H1 (cell line): Measurements from ENCODE around the gene RIN3. TPM values are rescaled to one million over a fixed set of nuclear protein-coding genes. Genes with fewer than 3 reads are reported as not detected.

Experiments
- CTCF ChIA-PET: fragments of 300-600 bp; sonication (Branson Sonifier 250); formaldehyde crosslinking; loops from one replicate; lab custom pipeline; 2021; ENCODE audit not compliant: partially characterized antibody; lab: Charles Lee
- POLR2A ChIA-PET: fragments of 300-600 bp; sonication (Branson Sonifier 250); formaldehyde crosslinking; loops from one replicate; lab custom pipeline; 2021; ENCODE audit warnings: inconsistent platforms; ENCODE audit not compliant: partially characterized antibody; lab: Charles Lee
- DNase-seq, 2 experiments: peaks; one replicate each; pipeline versions ENCODE4 v3.0.0 to v3.0.0-alpha.2; 2010 to 2022; ENCODE audit warnings: low spot score in 2 of 2, low read depth in 1 of 2, mixed read lengths in 1 of 2
- FAIRE-seq: peaks from 2 replicates; lab custom pipeline; 2011; peaks lifted over from hg19 to GRCh38; lab: Jason Lieb, UNC
- H2AFZ ChIP-seq: 2 replicates; pipeline ENCODE4 v1.8.1; 2012; ENCODE audit warnings: low read length, inconsistent platforms
- H2AK5ac ChIP-seq: 2 replicates; pipeline ENCODE4 v1.6.1; 2013; ENCODE audit warnings: low read depth, low read length
- H2BK120ac ChIP-seq: replicated peaks from 2 replicates; pipeline ENCODE3; 2013; ENCODE audit warnings: low read depth, low read length, inconsistent platforms
- H2BK12ac ChIP-seq: 2 replicates; pipeline ENCODE4 v1.6.1; 2013; ENCODE audit warnings: low read depth, low read length
- H2BK15ac ChIP-seq: 2 replicates; pipeline ENCODE4 v1.6.1; 2013; ENCODE audit warnings: low read length
- H2BK20ac ChIP-seq: 2 replicates; pipeline ENCODE4 v1.6.1; 2013; ENCODE audit warnings: low read length
- H2BK5ac ChIP-seq: 2 replicates; pipeline ENCODE4 v1.6.1; 2013; ENCODE audit warnings: low read depth, low read length
- H3K14ac ChIP-seq: 2 replicates; pipeline ENCODE4 v1.6.1; 2013; ENCODE audit warnings: inconsistent platforms; ENCODE audit not compliant: insufficient read length
- H3K18ac ChIP-seq: 2 replicates; pipeline ENCODE4 v1.6.1; 2013; ENCODE audit warnings: low read length; ENCODE audit errors: extremely low read depth
- H3K23ac ChIP-seq: 2 replicates; pipeline ENCODE4 v1.6.1; 2013; ENCODE audit warnings: inconsistent platforms; ENCODE audit not compliant: insufficient read length
- H3K23me2 ChIP-seq: 2 replicates; pipeline ENCODE4 v1.6.1; 2013; ENCODE audit warnings: low read depth, low read length
- H3K27ac ChIP-seq: 2 replicates; pipeline ENCODE4 v1.6.1; 2011; ENCODE audit warnings: low read depth, low read length, inconsistent platforms
- H3K27me3 ChIP-seq, 4 experiments: replicated peaks in 1 of 4; 1 replicate in 1 of 4; 2 replicates in 3 of 4; pipeline versions ENCODE4 v1.6.1 to v1.8.1; 2011 to 2013; ENCODE audit warnings: low read length in 3 of 4, mild to moderate bottlenecking in 3 of 4, inconsistent platforms in 2 of 4, mixed read lengths in 2 of 4, moderate library complexity in 1 of 4; ENCODE audit not compliant: control insufficient read depth in 3 of 4, insufficient read depth in 3 of 4; ENCODE audit errors: extremely low read depth in 1 of 4
- H3K36me3 ChIP-seq, 4 experiments: 2 replicates each; pipeline versions ENCODE4 v1.6.1 to v1.8.1; 2011 to 2013; ENCODE audit warnings: mild to moderate bottlenecking in 4 of 4, low read length in 3 of 4, moderate library complexity in 2 of 4, control low read depth in 1 of 4, inconsistent platforms in 1 of 4; ENCODE audit not compliant: insufficient read depth in 4 of 4, control insufficient read depth in 2 of 4
- H3K4ac ChIP-seq: replicated peaks from 2 replicates; pipeline ENCODE3; 2013; ENCODE audit warnings: low read length, low read depth, mixed read lengths, inconsistent platforms; ENCODE audit not compliant: insufficient read length
- H3K4me1 ChIP-seq, 4 experiments: replicated peaks in 1 of 4; 1 replicate in 1 of 4; 2 replicates in 3 of 4; pipeline versions ENCODE4 v1.6.1 to v1.8.1; 2011 to 2013; ENCODE audit warnings: low read length in 3 of 4, inconsistent platforms in 2 of 4, mixed read lengths in 1 of 4; ENCODE audit not compliant: insufficient read depth in 4 of 4, control insufficient read depth in 3 of 4
- H3K4me2 ChIP-seq, 2 experiments: 2 replicates each; pipeline versions ENCODE4 v1.6.1 to v1.8.1; 2011 to 2013; ENCODE audit warnings: low read depth in 2 of 2, low read length in 2 of 2, control low read depth in 1 of 2, inconsistent platforms in 1 of 2, mild to moderate bottlenecking in 1 of 2; ENCODE audit not compliant: insufficient read depth in 1 of 2
- H3K4me3 ChIP-seq, 4 experiments: fragments of 200-600, 300-600 bp in 1 of 4; sonication (generic), shearing (Covaris generic), sonication (Bioruptor Twin) in 1 of 4; 2 replicates each; pipeline versions ENCODE4 v1.5.1 to v1.8.1; 2011 to 2016; ENCODE audit warnings: low read length in 4 of 4, low read depth in 3 of 4, control low read depth in 2 of 4, inconsistent platforms in 2 of 4, mild to moderate bottlenecking in 2 of 4, mixed read lengths in 1 of 4, moderate library complexity in 1 of 4; ENCODE audit not compliant: insufficient read depth in 2 of 4; ENCODE audit errors: extremely low read depth in 1 of 4
- H3K56ac ChIP-seq: replicated peaks from 2 replicates; pipeline ENCODE3; 2013; ENCODE audit warnings: low read depth, mild to moderate bottlenecking, mixed read lengths, low read length, inconsistent platforms; ENCODE audit not compliant: insufficient read length
- H3K79me1 ChIP-seq: 2 replicates; pipeline ENCODE4 v1.6.1; 2013; ENCODE audit warnings: low read depth, low read length, control low read depth
- H3K79me2 ChIP-seq, 2 experiments: 2 replicates each; pipeline versions ENCODE4 v1.6.1 to v1.8.1; 2012 to 2013; ENCODE audit warnings: low read length in 2 of 2, mild to moderate bottlenecking in 2 of 2, inconsistent platforms in 1 of 2; ENCODE audit not compliant: insufficient read depth in 2 of 2, control insufficient read depth in 1 of 2
- H3K9ac ChIP-seq, 4 experiments: replicated peaks in 1 of 4; 1 replicate in 1 of 4; 2 replicates in 3 of 4; pipeline versions ENCODE4 v1.6.1 to v1.8.1; 2011 to 2013; ENCODE audit warnings: low read depth in 3 of 4, low read length in 3 of 4, control low read depth in 2 of 4, mild to moderate bottlenecking in 2 of 4, moderate library complexity in 2 of 4, inconsistent platforms in 1 of 4; ENCODE audit errors: extremely low read depth in 1 of 4
- H3K9me3 ChIP-seq, 2 experiments: 2 replicates each; pipeline versions ENCODE4 v1.6.1 to v1.8.1; 2012 to 2013; ENCODE audit warnings: mild to moderate bottlenecking in 2 of 2, moderate library complexity in 2 of 2, control low read depth in 1 of 2, inconsistent platforms in 1 of 2, low read depth in 1 of 2, low read length in 1 of 2, mixed read lengths in 1 of 2; ENCODE audit not compliant: insufficient read depth in 2 of 2
- H4K20me1 ChIP-seq, 2 experiments: replicated peaks in 1 of 2; 2 replicates each; pipeline versions ENCODE3 to v1.8.1; 2011 to 2013; ENCODE audit warnings: inconsistent platforms in 2 of 2, low read length in 2 of 2, mild to moderate bottlenecking in 1 of 2; ENCODE audit not compliant: insufficient read depth in 2 of 2, control insufficient read depth in 1 of 2
- H4K5ac ChIP-seq: 2 replicates; pipeline ENCODE4 v1.6.1; 2013; ENCODE audit warnings: low read length, low read depth, mixed read lengths, inconsistent platforms; ENCODE audit not compliant: insufficient read length
- H4K8ac ChIP-seq: 2 replicates; pipeline ENCODE4 v1.8.0; 2013; ENCODE audit warnings: mild to moderate bottlenecking, moderate library complexity, low read length, inconsistent platforms; ENCODE audit not compliant: insufficient read depth; ENCODE audit errors: extremely low read depth
- H4K91ac ChIP-seq: replicated peaks from 2 replicates; pipeline ENCODE3; 2013; ENCODE audit warnings: low read length, mixed read lengths, inconsistent platforms; ENCODE audit not compliant: insufficient read length
- ASH2L ChIP-seq: fragments of 200-600, 300-600 bp; sonication (generic); IDR thresholded peaks from one replicate; pipeline ENCODE4 v1.7.1; 2017; ENCODE audit warnings: low read length
- ATF3 ChIP-seq: IDR thresholded peaks from 2 replicates; pipeline ENCODE4 v1.6.1; 2011; ENCODE audit warnings: low read depth, mild to moderate bottlenecking, low read length; ENCODE audit not compliant: insufficient read depth
- BRCA1 ChIP-seq: IDR thresholded peaks from 2 replicates; pipeline ENCODE4 v1.6.1; 2012; ENCODE audit warnings: low read depth, low read length, improper control_type of control experiment
- CTCF ChIP-seq, 3 experiments: IDR thresholded peaks; 1 replicate in 2 of 3; 2 replicates in 1 of 3; pipeline versions ENCODE4 v1.5.1 to v1.6.1; 2011; ENCODE audit warnings: low read length in 3 of 3, mild to moderate bottlenecking in 3 of 3, inconsistent platforms in 2 of 3, low read depth in 1 of 3, moderate library complexity in 1 of 3; ENCODE audit not compliant: insufficient read depth in 1 of 3; ENCODE audit errors: control extremely low read depth in 1 of 3
- MAFK ChIP-seq: IDR thresholded peaks from 2 replicates; pipeline ENCODE4 v1.6.1; 2012; ENCODE audit warnings: low read depth, mild to moderate bottlenecking, improper control_type of control experiment, low read length
- POLR2A ChIP-seq, 2 experiments: IDR thresholded peaks; 1 replicate in 1 of 2; 2 replicates in 1 of 2; pipeline ENCODE4 v1.6.1; 2011; ENCODE audit warnings: low read depth in 2 of 2, low read length in 2 of 2, mild to moderate bottlenecking in 2 of 2; ENCODE audit errors: control extremely low read depth in 1 of 2
- RAD21 ChIP-seq, 2 experiments: IDR thresholded peaks in 1 of 2; conservative IDR thresholded peaks in 1 of 2; 2 replicates each; pipeline ENCODE4 v1.6.1; 2011; ENCODE audit warnings: low read depth in 2 of 2, low read length in 2 of 2, improper control_type of control experiment in 1 of 2, inconsistent platforms in 1 of 2, mild to moderate bottlenecking in 1 of 2, moderate library complexity in 1 of 2
- RXRA ChIP-seq: IDR thresholded peaks from 2 replicates; pipeline ENCODE4 v1.6.1; 2011; ENCODE audit warnings: low read depth, mild to moderate bottlenecking, low read length, moderate library complexity; ENCODE audit not compliant: insufficient read depth
- SIN3A ChIP-seq, 2 experiments: IDR thresholded peaks in 1 of 2; conservative IDR thresholded peaks in 1 of 2; 2 replicates each; pipeline ENCODE4 v1.6.1; 2011 to 2012; ENCODE audit warnings: low read length in 2 of 2, improper control_type of control experiment in 1 of 2, low read depth in 1 of 2, mild to moderate bottlenecking in 1 of 2
- SIX5 ChIP-seq: IDR thresholded peaks from 2 replicates; pipeline ENCODE4 v1.6.1; 2011; ENCODE audit warnings: mild to moderate bottlenecking, low read depth, low read length
- SP1 ChIP-seq: IDR thresholded peaks from 2 replicates; pipeline ENCODE4 v1.6.1; 2011; ENCODE audit warnings: low read depth, low read length
- polyA plus RNA-seq, 7 experiments: library from polyadenylated mRNA; depleted of rRNA in 3 of 7; stranded (reverse) in 5 of 7; unstranded in 2 of 7; fragments of >200 nt in 5 of 7; fragments of 200-250 nt in 2 of 7; gene quantifications; 1 replicate in 5 of 7; 2 replicates in 1 of 7; 4 replicates in 1 of 7; pipeline versions ENCODE4 v1.2.1 to v1.2.3, GENCODE V29; 2011 to 2013; ENCODE audit warnings: missing spikeins in 2 of 7, mixed read lengths in 2 of 7
- total RNA-seq: library from RNA; stranded (reverse); fragmentation: NEBNext Ultra II Directional; extraction: Animal tissue kit (Norgen Biotek cat#: 25700); gene quantifications from 2 replicates; pipeline ENCODE4 v1.2.1, GENCODE V29; 2021

The RIN3 gene
- total and polyA plus RNA-seq, 2 of the 8 experiments (the other 6 are each of a cell fraction or from before 2014, with no cell fraction given), result 0.59 to 1.5 TPM

GRCh38 chr14:92633724-92634123, 120.1 kb downstream of the RIN3 start:
- Histone ChIP-seq H3K4ac (no peak overlapping the region), H3K27me3 (no peaks in the 10 kb centered on the region; a peak in 1 of 7 replicates), H3K9ac (no peak overlapping the region; a peak in 2 of 7 replicates), H2BK20ac (no peak overlapping the region), H3K18ac (no peak overlapping the region), H3K79me2 (no peaks in the 10 kb centered on the region), H3K4me1 (peaks cover 0 to 2% (median under 1%) of the 10 kb centered on the region in 4 experiments; a peak in 2 of 7 replicates), H4K20me1 (no peaks in the 10 kb centered on the region), H4K91ac (no peak overlapping the region), H2BK15ac (no peak overlapping the region), H3K9me3 (no peaks in the 10 kb centered on the region), H3K23ac (no peak overlapping the region), H3K36me3 (no peaks in the 10 kb centered on the region), H2BK12ac (no peak overlapping the region), H3K23me2 (no peaks in the 10 kb centered on the region), H2BK5ac (no peak overlapping the region), H3K14ac (no peak overlapping the region), H4K5ac (no peak overlapping the region), H2AK5ac (no peak overlapping the region), H3K79me1 (no peaks in the 10 kb centered on the region), H3K4me3 (no peak overlapping the region), H3K56ac (no peak overlapping the region), H3K4me2 (no peak overlapping the region), H3K27ac (no peak overlapping the region), H2AFZ (no peak overlapping the region), H4K8ac (no peak overlapping the region), H2BK120ac (no peak overlapping the region)
- DNase-seq (no peak), FAIRE-seq (no peak)
- POLR2A ChIA-PET, result no interaction called here
- CTCF ChIA-PET, result interaction anchor here (0.7 to 4.4 kb wide), 6 partner anchors 11 to 536 kb away, joined by 3 to 16 read pairs (median 4); no protein-coding TSS in a partner anchor
- no peak for TF ChIP-seq RXRA
- no peak for TF ChIP-seq SIN3A (conservative IDR thresholded peaks at IDR 0.05 in 1 of 2, IDR thresholded peaks at IDR 0.05 in 1 of 2; ENCODE audit: low read depth in 1 of 2, low read length in 2 of 2)
- TF ChIP-seq MAFK, result no peak
- TF ChIP-seq ASH2L, result no peak
- TF ChIP-seq SP1, result no peak
- no peak for TF ChIP-seq POLR2A (IDR thresholded peaks at IDR 0.05; ENCODE audit: control extremely low read depth in 1 of 2, low read depth in 2 of 2, low read length in 2 of 2)
- no peak for TF ChIP-seq ATF3
- TF ChIP-seq BRCA1, result no peak
- no peak for TF ChIP-seq RAD21 (IDR thresholded peaks at IDR 0.05 in 1 of 2, conservative IDR thresholded peaks at IDR 0.05 in 1 of 2; ENCODE audit: low read depth in 2 of 2, low read length in 2 of 2)
- no peak for TF ChIP-seq CTCF (IDR thresholded peaks at IDR 0.05; ENCODE audit: control extremely low read depth in 1 of 3, insufficient read depth in 1 of 3, low read depth in 1 of 3, low read length in 3 of 3)
- no peak for TF ChIP-seq SIX5
